ENCODE results near the gene VDR.

The VDR gene

GRCh38 chr12:47851303-47851952 is 53.4 kb downstream of the VDR start:
- CTCF ChIA-PET, result interaction anchor here (0.6 to 0.8 kb wide), 2 partner anchors 41 to 110 kb away, joined by 3 read pairs; no protein-coding TSS in a partner anchor
- POLR2A ChIA-PET (ENCODE audit: low non-redundant PET), result no interaction called here
- H3K27ac ChIP-seq, result peak overlapping the region; percentile 49
- TF ChIP-seq, protein P1, sequence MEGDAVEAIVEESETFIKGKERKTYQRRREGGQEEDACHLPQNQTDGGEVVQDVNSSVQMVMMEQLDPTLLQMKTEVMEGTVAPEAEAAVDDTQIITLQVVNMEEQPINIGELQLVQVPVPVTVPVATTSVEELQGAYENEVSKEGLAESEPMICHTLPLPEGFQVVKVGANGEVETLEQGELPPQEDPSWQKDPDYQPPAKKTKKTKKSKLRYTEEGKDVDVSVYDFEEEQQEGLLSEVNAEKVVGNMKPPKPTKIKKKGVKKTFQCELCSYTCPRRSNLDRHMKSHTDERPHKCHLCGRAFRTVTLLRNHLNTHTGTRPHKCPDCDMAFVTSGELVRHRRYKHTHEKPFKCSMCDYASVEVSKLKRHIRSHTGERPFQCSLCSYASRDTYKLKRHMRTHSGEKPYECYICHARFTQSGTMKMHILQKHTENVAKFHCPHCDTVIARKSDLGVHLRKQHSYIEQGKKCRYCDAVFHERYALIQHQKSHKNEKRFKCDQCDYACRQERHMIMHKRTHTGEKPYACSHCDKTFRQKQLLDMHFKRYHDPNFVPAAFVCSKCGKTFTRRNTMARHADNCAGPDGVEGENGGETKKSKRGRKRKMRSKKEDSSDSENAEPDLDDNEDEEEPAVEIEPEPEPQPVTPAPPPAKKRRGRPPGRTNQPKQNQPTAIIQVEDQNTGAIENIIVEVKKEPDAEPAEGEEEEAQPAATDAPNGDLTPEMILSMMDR (conservative IDR thresholded peaks at IDR 0.05; ENCODE audit: low read depth), result no peak
- no peak for DNase-seq (ENCODE audit: low spot score)

DNA sequence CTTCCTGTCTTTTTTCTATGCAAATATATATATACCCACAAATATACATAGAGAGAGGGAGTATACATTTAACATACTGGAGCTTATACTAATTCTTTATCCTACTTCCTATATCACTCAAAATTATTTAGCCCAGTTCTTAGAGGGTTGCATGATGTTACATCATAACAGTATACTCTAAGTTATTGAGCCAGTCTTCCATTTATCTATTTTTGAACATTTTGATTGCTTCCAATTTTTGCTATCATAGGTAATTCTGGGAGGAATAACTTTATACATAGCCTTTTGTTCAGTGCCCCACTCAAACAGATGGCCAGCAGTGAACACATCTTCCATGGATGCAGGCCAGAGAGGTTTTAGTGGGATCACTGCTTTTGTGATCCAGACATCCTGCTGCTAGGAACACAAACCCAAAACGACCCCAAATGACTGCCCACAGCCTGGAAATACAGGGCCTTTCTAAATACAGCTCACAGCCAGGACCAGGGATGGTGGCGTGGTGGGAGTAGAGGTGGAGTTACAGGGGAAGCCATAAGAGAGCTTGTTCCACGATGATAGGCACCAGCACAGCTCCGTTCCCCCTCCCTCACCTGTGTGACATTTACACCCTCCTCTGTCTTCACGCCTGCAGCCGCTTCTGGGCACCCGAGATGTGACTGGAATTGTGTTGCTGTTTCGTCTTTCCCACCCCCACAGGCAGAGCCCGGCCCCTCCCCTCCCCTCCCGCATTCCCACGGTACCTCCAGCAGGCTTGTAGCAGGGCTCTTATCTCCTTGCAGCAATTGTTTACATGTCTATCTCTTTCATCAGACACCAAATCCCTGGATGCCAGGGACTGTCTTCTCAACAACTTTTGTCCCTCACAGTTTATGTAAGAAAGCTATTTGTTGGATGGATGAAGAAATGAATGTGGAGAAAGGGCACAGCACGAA is 54.4 kb downstream of the VDR start:
- TF ChIP-seq, protein P1 (conservative IDR thresholded peaks at IDR 0.05; ENCODE audit: low read depth), result no peak
- DNase-seq (ENCODE audit: low spot score), result no peak
- peak overlapping the region; percentile 49 for H3K27ac ChIP-seq
- CTCF ChIA-PET, result interaction anchor here (1.1 kb wide), 1 partner anchor 99 kb away, joined by 3 read pairs; no protein-coding TSS in a partner anchor
- POLR2A ChIA-PET (ENCODE audit: low non-redundant PET), result no interaction called here

DNA sequence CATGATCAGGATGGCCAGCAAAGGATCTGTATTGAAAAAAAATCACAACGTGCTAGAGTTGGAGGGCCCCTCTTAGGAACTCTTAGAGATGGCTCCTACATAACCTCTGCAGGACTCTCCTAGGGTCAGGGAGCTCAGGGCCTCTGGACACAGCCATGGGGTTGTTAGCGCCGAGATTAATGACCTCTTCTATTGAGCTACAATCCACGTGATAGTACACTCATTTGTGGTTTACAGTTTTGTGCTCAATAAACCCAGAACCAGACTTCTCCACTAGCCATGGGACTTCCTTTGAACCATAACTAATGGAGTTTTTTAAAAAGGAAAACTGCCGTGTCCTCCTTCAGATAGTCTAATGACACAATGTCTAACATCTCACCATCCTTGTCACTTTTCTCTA is 55.5 kb downstream of the VDR start:
- H3K27ac ChIP-seq, result no peak overlapping the region
- CTCF ChIA-PET, result interaction anchor here (1.1 kb wide), 1 partner anchor 100 kb away, joined by 3 read pairs; no protein-coding TSS in a partner anchor
- POLR2A ChIA-PET (ENCODE audit: low non-redundant PET), result no interaction called here
- TF ChIP-seq, protein P1 (conservative IDR thresholded peaks at IDR 0.05; ENCODE audit: low read depth), result no peak
- no peak for DNase-seq (ENCODE audit: low spot score)

- POLR2A ChIA-PET (ENCODE audit: low non-redundant PET), result interaction anchor here (0.7 kb wide), 1 partner anchor 51 kb away, joined by 6 read pairs; no protein-coding TSS in a partner anchor
- 0 out of 2 replicates have a peak overlapping the region, but pooled peaks have one; percentile 33 for H3K27ac ChIP-seq
- CTCF ChIA-PET, result interaction anchor here (0.6 kb wide), 1 partner anchor 138 kb away, joined by 4 read pairs; no protein-coding TSS in a partner anchor
- DNase-seq (ENCODE audit: low spot score), result no peak
- TF ChIP-seq, protein P1 (conservative IDR thresholded peaks at IDR 0.05; ENCODE audit: low read depth), result no peak
Observed at GRCh38 chr12:47848853-47849252, 55.9 kb downstream of the VDR start.

DNA sequence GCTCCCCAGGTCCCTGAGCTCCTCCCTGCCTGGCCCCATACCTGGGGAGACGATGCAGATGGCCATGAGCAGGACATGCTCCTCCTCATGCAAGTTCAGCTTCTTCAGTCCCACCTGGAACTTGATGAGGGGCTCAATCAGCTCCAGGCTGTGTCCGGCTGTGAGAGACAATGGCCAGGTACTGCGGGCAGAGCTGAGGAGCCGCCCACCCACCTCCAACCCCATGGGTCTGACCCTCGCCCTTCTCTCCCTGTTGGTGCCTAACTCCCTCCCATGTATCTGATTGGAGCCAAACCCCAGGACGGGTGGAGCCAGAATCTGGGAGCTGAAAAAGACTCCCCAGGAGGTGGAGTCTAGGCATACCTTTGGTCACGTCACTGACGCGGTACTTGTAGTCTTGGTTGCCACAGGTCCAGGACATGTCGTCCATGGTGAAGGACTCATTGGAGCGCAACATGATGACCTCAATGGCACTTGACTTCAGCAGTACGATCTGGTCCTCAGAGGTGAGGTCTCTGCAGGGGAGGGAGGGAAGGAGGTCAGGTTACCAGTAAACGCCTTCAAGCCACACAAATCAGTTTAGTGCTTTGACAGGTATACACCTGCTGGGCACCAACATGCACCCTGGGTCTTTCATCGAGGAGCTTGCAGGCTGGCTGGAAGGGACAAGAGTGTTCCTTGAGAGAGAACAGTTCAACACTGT is 58.3 kb downstream of the VDR start:
- POLR2A ChIA-PET (ENCODE audit: low non-redundant PET), result no interaction called here
- no peak for DNase-seq (ENCODE audit: low spot score)
- TF ChIP-seq, protein P1 (conservative IDR thresholded peaks at IDR 0.05; ENCODE audit: low read depth), result no peak
- CTCF ChIA-PET, result interaction anchor here (0.6 kb wide), 2 partner anchors 80 to 1601 kb away, joined by 3 to 4 read pairs; no protein-coding TSS in a partner anchor
- H3K27ac ChIP-seq, result peak overlapping the region; percentile 6; the same call in 1 of the 2 replicates

DNA sequence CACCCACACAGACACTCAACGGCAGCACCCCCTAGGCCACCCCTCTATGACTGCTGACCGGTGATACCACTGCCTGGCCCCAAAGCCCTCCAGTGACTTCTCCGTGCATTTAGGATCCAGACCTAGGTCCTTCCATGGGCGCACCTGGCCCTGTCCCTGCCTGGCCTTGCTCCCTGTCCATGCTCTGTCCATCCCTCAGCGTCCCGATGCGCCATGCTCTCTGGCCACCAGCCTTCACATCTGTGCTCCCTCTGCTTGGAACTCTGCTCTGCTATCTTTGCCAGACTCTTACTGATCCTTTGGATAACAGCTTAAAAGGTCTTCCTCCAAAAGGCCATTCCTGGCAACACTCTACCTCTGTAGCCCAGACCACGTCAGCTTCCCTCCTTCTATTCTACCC is 59.7 kb downstream of the VDR start:
- no peak for DNase-seq (ENCODE audit: low spot score)
- peak overlapping the region; percentile 64 for H3K27ac ChIP-seq
- ChIA-PET CTCF (interaction anchor here (0.6 to 0.9 kb wide), 4 partner anchors 54 to 775 kb away, joined by 3 read pairs; partner anchors contain the start of gene VDR), POLR2A (ENCODE audit: low non-redundant PET) (no interaction called here)
- TF ChIP-seq, protein P1 (conservative IDR thresholded peaks at IDR 0.05; ENCODE audit: low read depth), result no peak
